Lower lobe of right lung (tissue), 2 donors: ENCODE measurements around the gene CISD2. TPM values are rescaled to one million over a fixed set of nuclear protein-coding genes. Genes with fewer than 3 reads are reported as not detected.

ENCODE experiments used
- ATAC-seq, 2 donors: fragments of 200-7000 bp; cut with Tn5 transposase; one replicate each; pipeline ENCODE4 v1.9.1; 2020 to 2022; ENCODE audit warnings: mild to moderate bottlenecking in 2 of 2, moderate library complexity in 2 of 2
- DNase-seq: peaks from one replicate; pipeline ENCODE4 v3.0.0-alpha.2; 2020
- H3K27ac ChIP-seq: fragments of 200-600 bp; one replicate; pipeline ENCODE4 v1.8.0; 2022
- H3K27me3 ChIP-seq: fragments of 200-600 bp; one replicate; pipeline ENCODE4 v1.8.0; 2022; ENCODE audit warnings: low read depth
- H3K36me3 ChIP-seq: fragments of 200-600 bp; one replicate; pipeline ENCODE4 v1.8.0; 2022; ENCODE audit warnings: mild to moderate bottlenecking
- H3K4me1 ChIP-seq: fragments of 200-600 bp; one replicate; pipeline ENCODE4 v1.8.0; 2022
- H3K4me3 ChIP-seq: fragments of 200-600 bp; one replicate; pipeline ENCODE4 v1.8.0; 2022; ENCODE audit warnings: mild to moderate bottlenecking
- H3K9me3 ChIP-seq: fragments of 200-600 bp; one replicate; pipeline ENCODE4 v1.8.0; 2022
- CTCF ChIP-seq: fragments of 200-600 bp; IDR thresholded peaks from one replicate; pipeline ENCODE4 v1.8.0; 2022; ENCODE audit warnings: antibody characterized with exemption, mild to moderate bottlenecking
- intact Hi-C: fragments of 100-400 bp; cut with DNase I; formaldehyde crosslinking; loops from one replicate; pipeline ENCODE4 v1.11.0; 2022
- total RNA-seq: library from RNA; stranded (reverse); fragmentation: NEBNext Ultra II Directional; extraction: Animal tissue kit (Norgen Biotek cat#: 25700); gene quantifications from one replicate; pipeline ENCODE4 v1.2.1, GENCODE V29; 2021
- donor health status: DM: no; HTN: yes; CAD: no; lungs with severe emphysema.

Gene CISD2
- total RNA-seq, 1 donor from 2014 or later, result 28.5 TPM

- DNase-seq, result no peak
- no peaks in the 10 kb centered on the region for H3K9me3 ChIP-seq
- intact Hi-C loops, result no loop called here
- H3K27me3 ChIP-seq, result no peaks in the 10 kb centered on the region
- H3K4me3 ChIP-seq, result peak overlapping the region; percentile 75
- peak overlapping the region; percentile 100 for H3K27ac ChIP-seq
- no peak for ATAC-seq
- no peak for TF ChIP-seq CTCF
- H3K36me3 ChIP-seq, result peaks cover 10% of the 10 kb centered on the region
- H3K4me1 ChIP-seq, result peaks cover 62% of the 10 kb centered on the region
Observed at GRCh38 chr4:102824398-102824797, 44.4 kb upstream of the CISD2 start.

GRCh38 chr4:102825261-102826091 lies 43.3 kb upstream of the CISD2 start:
- intact Hi-C loops, result no loop called here
- TF ChIP-seq CTCF, result no peak
- Histone ChIP-seq H3K4me1 (peaks cover 54% of the 10 kb centered on the region), H3K9me3 (no peaks in the 10 kb centered on the region), H3K36me3 (peaks cover 8% of the 10 kb centered on the region), H3K4me3 (peak overlapping the region; percentile 75), H3K27ac (peak overlapping the region; percentile 100), H3K27me3 (no peaks in the 10 kb centered on the region)
- no peak for DNase-seq
- ATAC-seq, result no peak

- ATAC-seq, result no peak
- peak overlapping the region; percentile 100 for H3K27ac ChIP-seq
- H3K27me3 ChIP-seq, result no peaks in the 10 kb centered on the region
- peaks cover 8% of the 10 kb centered on the region for H3K36me3 ChIP-seq
- H3K9me3 ChIP-seq, result no peaks in the 10 kb centered on the region
- H3K4me1 ChIP-seq, result peaks cover 46% of the 10 kb centered on the region
- no peak for DNase-seq
- intact Hi-C loops, result no loop called here
- peak overlapping the region; percentile 75 for H3K4me3 ChIP-seq
- TF ChIP-seq CTCF, result no peak
Observed at GRCh38 chr4:102826105-102826889, 42.5 kb upstream of the CISD2 start.

GRCh38 chr4:102826890-102827673 lies 41.7 kb upstream of the CISD2 start, which contains the start of gene UBE2D3:
Gene UBE2D3 (minus strand): TSS chr4:102827551. CDS start chr4:102826508, 1,043 bp downstream.
- intact Hi-C loops, result no loop called here
- Histone ChIP-seq H3K27me3 (no peaks in the 10 kb centered on the region), H3K4me3 (peak within 1 kb of the TSS; percentile 75), H3K36me3 (peaks cover 3% of the 10 kb centered on the region), H3K9me3 (no peaks in the 10 kb centered on the region), H3K27ac (peak within 1 kb of the TSS; percentile 100), H3K4me1 (peaks cover 38% of the 10 kb centered on the region)
- peak; percentile 79 to 91 for ATAC-seq
- DNase-seq, result peak; percentile 96
- peak; percentile 14 for TF ChIP-seq CTCF
